ENCODE measurements around the gene WDR6. TPM values are rescaled to one million over a fixed set of nuclear protein-coding genes. Genes with fewer than 3 reads are reported as not detected.

The WDR6 gene
- total RNA-seq, 2 experiments from 2014 or later, result 185 to 207 TPM

- Mint-ChIP-seq H3K27ac (peak overlapping the region; percentile 85), H3K4me3 (peak overlapping the region; percentile 94), H3K9me3 (no peaks in the 10 kb centered on the region), H3K27me3 (no peaks in the 10 kb centered on the region), H3K36me3 (peaks cover 24% of the 10 kb centered on the region), H3K4me1 (peaks cover 35% of the 10 kb centered on the region)
- POLR2A ChIA-PET, result interaction anchor here (0.6 to 2.4 kb wide), 16 partner anchors 9 to 386 kb away, joined by 3 to 28 read pairs (median 4); partner anchors contain the start of genes P4HTM, QRICH1, RHOA and WDR6
- ATAC-seq (ENCODE audit: low read depth), result no peak
- DNase-seq, result no peak
Measured at GRCh38 chr3:49029563-49029884, 22.3 kb downstream of the WDR6 start.

- Mint-ChIP-seq H3K4me3 (no peak overlapping the region), H3K9me3 (no peaks in the 10 kb centered on the region)
Measured at GRCh38 chr3:49030321-49030720, 23.1 kb downstream of the WDR6 start.

GRCh38 chr3:49032646-49033304 is 25.6 kb downstream of the WDR6 start:
- peaks cover 16% of the 10 kb centered on the region for H3K4me1 Mint-ChIP-seq
- ATAC-seq (ENCODE audit: low read depth) (no peak), DNase-seq (no peak)
- H3K9me3 Mint-ChIP-seq, result no peaks in the 10 kb centered on the region
- POLR2A ChIA-PET, result interaction anchor here (1.3 kb wide), 1 partner anchor 26 kb away, joined by 3 read pairs; the partner anchor contains the start of gene WDR6
- H3K27me3 Mint-ChIP-seq, result no peaks in the 10 kb centered on the region
- H3K4me3 Mint-ChIP-seq, result no peak overlapping the region
- no peak overlapping the region for H3K27ac Mint-ChIP-seq
- peaks cover 14% of the 10 kb centered on the region for H3K36me3 Mint-ChIP-seq

More at GRCh38 chr3:49030321-49030720, 23.1 kb downstream of the WDR6 start:
- H3K4me1 Mint-ChIP-seq, result peaks cover 32% of the 10 kb centered on the region
- no peak for DNase-seq
- no peak overlapping the region for H3K27ac Mint-ChIP-seq
- no peak for ATAC-seq (ENCODE audit: low read depth)
- H3K27me3 Mint-ChIP-seq, result no peaks in the 10 kb centered on the region
- peaks cover 23% of the 10 kb centered on the region for H3K36me3 Mint-ChIP-seq
- POLR2A ChIA-PET, result interaction anchor here (1.7 kb wide), 1 partner anchor 8 kb away, joined by 12 read pairs; the partner anchor contains the start of gene NDUFAF3

GRCh38 chr3:49034650-49035049 is 27.5 kb downstream of the WDR6 start:
- Mint-ChIP-seq H3K4me3 (no peak overlapping the region), H3K27ac (no peak overlapping the region), H3K4me1 (peaks cover 2% of the 10 kb centered on the region), H3K9me3 (no peaks in the 10 kb centered on the region), H3K27me3 (no peaks in the 10 kb centered on the region), H3K36me3 (peaks cover 11% of the 10 kb centered on the region)
- DNase-seq (no peak), ATAC-seq (ENCODE audit: low read depth) (no peak)
- POLR2A ChIA-PET, result interaction anchor here (1.1 kb wide), 1 partner anchor 12 kb away, joined by 3 read pairs; the partner anchor contains the start of gene NDUFAF3

GRCh38 chr3:49035281-49035680 is 28.1 kb downstream of the WDR6 start:
- H3K4me1 Mint-ChIP-seq, result no peaks in the 10 kb centered on the region
- H3K27me3 Mint-ChIP-seq, result no peaks in the 10 kb centered on the region
- no peak overlapping the region for H3K27ac Mint-ChIP-seq
- peaks cover 11% of the 10 kb centered on the region for H3K36me3 Mint-ChIP-seq
- POLR2A ChIA-PET, result interaction anchor here (0.6 to 1.1 kb wide), 2 partner anchors 13 to 14 kb away, joined by 3 read pairs; partner anchors contain the start of gene NDUFAF3
- DNase-seq, result no peak
- no peak for ATAC-seq (ENCODE audit: low read depth)
- no peaks in the 10 kb centered on the region for H3K9me3 Mint-ChIP-seq
- H3K4me3 Mint-ChIP-seq, result no peak overlapping the region

GRCh38 chr3:49053543-49053942 is 46.4 kb downstream of the WDR6 start:
- H3K4me3 Mint-ChIP-seq, result no peak overlapping the region
- H3K36me3 Mint-ChIP-seq, result peaks cover 21% of the 10 kb centered on the region
- no peaks in the 10 kb centered on the region for H3K9me3 Mint-ChIP-seq
- no peak for ATAC-seq (ENCODE audit: low read depth)
- DNase-seq, result no peak
- H3K27ac Mint-ChIP-seq, result no peak overlapping the region
- peaks cover 2% of the 10 kb centered on the region for H3K4me1 Mint-ChIP-seq
- POLR2A ChIA-PET, result no interaction called here
- no peaks in the 10 kb centered on the region for H3K27me3 Mint-ChIP-seq

GRCh38 chr3:49054344-49054862 is 47.2 kb downstream of the WDR6 start:
- no peaks in the 10 kb centered on the region for H3K27me3 Mint-ChIP-seq
- ATAC-seq (ENCODE audit: low read depth) (no peak), DNase-seq (no peak)
- H3K27ac Mint-ChIP-seq, result peak overlapping the region; percentile 19
- H3K4me3 Mint-ChIP-seq, result no peak overlapping the region
- POLR2A ChIA-PET, result no interaction called here
- H3K4me1 Mint-ChIP-seq, result peaks cover 2% of the 10 kb centered on the region
- H3K36me3 Mint-ChIP-seq, result peaks cover 21% of the 10 kb centered on the region
- no peaks in the 10 kb centered on the region for H3K9me3 Mint-ChIP-seq

- ATAC-seq (ENCODE audit: low read depth), result no peak
- Mint-ChIP-seq H3K4me1 (no peaks in the 10 kb centered on the region), H3K36me3 (peaks cover 22% of the 10 kb centered on the region), H3K27ac (no peak overlapping the region), H3K9me3 (no peaks in the 10 kb centered on the region), H3K27me3 (no peaks in the 10 kb centered on the region), H3K4me3 (no peak overlapping the region)
- POLR2A ChIA-PET, result interaction anchor here (0.6 kb wide), 1 partner anchor 81 kb away, joined by 3 read pairs; no protein-coding TSS in a partner anchor
- no peak for DNase-seq
Measured at GRCh38 chr3:49057268-49057667, 50.1 kb downstream of the WDR6 start.

- no peaks in the 10 kb centered on the region for H3K9me3 Mint-ChIP-seq
- no peak overlapping the region for H3K27ac Mint-ChIP-seq
- H3K36me3 Mint-ChIP-seq, result peaks cover 19% of the 10 kb centered on the region
- no peak overlapping the region for H3K4me3 Mint-ChIP-seq
- ATAC-seq (ENCODE audit: low read depth) (no peak), DNase-seq (no peak)
- no peaks in the 10 kb centered on the region for H3K27me3 Mint-ChIP-seq
- H3K4me1 Mint-ChIP-seq, result no peaks in the 10 kb centered on the region
- POLR2A ChIA-PET, result interaction anchor here (0.7 to 1.6 kb wide), 2 partner anchors 29 to 121 kb away, joined by 3 to 4 read pairs; partner anchors contain the start of gene IMPDH2
Measured at GRCh38 chr3:49058011-49058410, 50.8 kb downstream of the WDR6 start.

Small RNA genes within 50 kb of the gene (microRNA-seq; reads per million reads assigned to microRNA genes)
- gene MIR191, result 16,445 reads per million, percentile 97 among the genes with 10 or more reads in this experiment
- gene MIR425, result 4,179 reads per million, percentile 90 among the genes with 10 or more reads in this experiment

Other genes with a start within 250 kb of the WDR6 start
- gene PRKAR2A, start 159.5 kb upstream of the WDR6 start, total RNA-seq, result 10 to 100 TPM; 37.0 to 37.6 TPM
- 10 to 100 TPM; 27.5 to 28.3 TPM for gene SLC25A20, start 108.5 kb upstream of the WDR6 start, total RNA-seq
- gene ARIH2, start 88.5 kb upstream of the WDR6 start, total RNA-seq, result 100 to 1,000 TPM; 108 to 118 TPM
- gene P4HTM, start 17.1 kb upstream of the WDR6 start, total RNA-seq, result 10 to 100 TPM; 57.4 to 57.7 TPM
- 10 to 100 TPM; 27.9 to 29.9 TPM for gene DALRD3, start 11.2 kb downstream of the WDR6 start, total RNA-seq
- gene NDUFAF3, start 14.7 kb downstream of the WDR6 start, total RNA-seq, result 10 to 100 TPM; 78.9 to 82.4 TPM
- 100 to 1,000 TPM; 145 to 146 TPM for gene IMPDH2, start 22.0 kb downstream of the WDR6 start, total RNA-seq
- gene QRICH1, start 86.7 kb downstream of the WDR6 start, total RNA-seq, result 100 to 1,000 TPM; 141 to 153 TPM
- 100 to 1,000 TPM; 223 to 237 TPM for gene QARS1, start 97.4 kb downstream of the WDR6 start, total RNA-seq
- gene USP19, start 113.4 kb downstream of the WDR6 start, total RNA-seq, result 10 to 100 TPM; 77.8 to 78.2 TPM
- 1 to 10 TPM in 1 of 2 experiments, under 1 TPM in 1; 0.45 to 1.2 TPM for gene LAMB2, start 125.7 kb downstream of the WDR6 start, total RNA-seq
- 10 to 100 TPM; 27.5 to 29.2 TPM for gene CCDC71, start 158.9 kb downstream of the WDR6 start, total RNA-seq
- gene KLHDC8B, start 164.2 kb downstream of the WDR6 start, total RNA-seq, result 1 to 10 TPM; 2.6 to 3.2 TPM

Data from activated naive CD8-positive, alpha-beta T cell treated with anti-CD3 and anti-CD28 coated beads, Interleukin-2, amount 10 ng/mL, durations not matched to agents 7 days and 5 days (primary cell).